NCI-H446 treated with DMSO at 0.1 percent for 48 hours (cell line): ENCODE results near the gene PLEKHA5.
"Not testable (repeated sequence)": the region's sequence is repeated elsewhere in the genome, so short reads cannot be mapped to it uniquely, and the experiment has no call there.

Source experiments
- DNase-seq: peaks from one replicate; lab custom pipeline; 2025; lab: John Stamatoyannopoulos, UW

PLEKHA5 gene

DNA sequence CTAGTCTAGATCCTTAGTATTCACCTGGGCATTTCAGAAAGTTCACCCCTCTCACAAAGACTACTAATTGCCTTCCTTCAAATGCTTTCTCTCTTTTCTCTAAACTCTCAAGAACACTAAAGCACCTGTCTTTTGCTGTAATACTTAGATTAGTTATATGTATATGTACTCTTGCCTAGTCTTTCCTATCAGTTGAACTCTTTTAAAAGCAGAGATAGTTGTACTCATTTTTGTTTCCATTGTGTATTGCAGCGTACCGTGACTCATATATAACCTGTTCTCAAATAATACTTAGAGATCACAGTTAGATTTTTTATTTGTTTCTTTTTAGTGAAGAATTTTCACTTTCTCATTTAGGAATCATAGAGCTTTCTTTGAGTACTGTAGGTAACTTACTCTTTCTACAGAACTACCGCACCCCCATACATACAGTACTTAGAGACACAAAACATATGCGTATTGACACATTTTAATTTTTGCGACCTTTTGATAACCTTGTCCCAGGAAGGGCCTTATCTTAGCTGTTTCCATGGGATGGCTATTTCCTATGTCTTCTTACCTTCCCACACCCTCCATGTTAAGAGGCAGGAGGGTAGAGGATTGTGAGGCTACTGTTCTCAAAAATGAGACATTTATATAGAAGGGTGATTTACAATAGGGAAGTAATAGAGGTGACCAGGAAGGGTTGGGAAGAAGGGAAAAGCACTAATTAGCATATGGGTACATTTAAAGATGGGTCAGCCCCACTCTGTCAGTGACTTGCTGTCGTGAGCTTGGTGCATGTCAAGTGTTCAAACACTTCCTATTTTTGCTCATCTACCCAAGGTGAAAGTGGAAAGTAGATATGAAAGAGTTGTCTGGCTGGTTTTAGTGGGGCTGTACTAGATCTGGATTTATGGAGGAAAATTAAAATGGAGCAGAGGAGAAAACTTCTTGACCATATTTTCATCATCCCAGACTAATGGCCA, 74.3 kb downstream of the PLEKHA5 start:
- DNase-seq = no peak

DNA sequence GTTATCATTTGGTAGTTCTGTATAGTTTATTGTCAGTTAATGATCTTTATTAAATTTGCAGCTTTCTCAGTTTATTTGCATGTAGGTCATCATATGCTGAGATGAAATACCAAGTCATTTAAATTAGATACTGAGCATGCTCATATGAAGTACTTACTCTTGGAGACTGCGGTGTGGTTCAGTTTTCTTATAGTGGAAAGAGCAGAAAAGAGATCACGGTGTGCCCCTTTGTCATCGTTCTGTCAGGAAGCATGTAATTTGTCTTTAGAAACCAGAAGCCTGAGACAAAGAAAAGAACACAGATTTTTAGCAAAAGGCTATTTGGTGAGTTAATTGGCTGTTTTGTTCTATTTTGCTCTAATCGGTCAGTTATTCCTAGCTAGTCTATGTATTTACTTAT, 75.6 kb downstream of the PLEKHA5 start:
- DNase-seq = no peak

DNA sequence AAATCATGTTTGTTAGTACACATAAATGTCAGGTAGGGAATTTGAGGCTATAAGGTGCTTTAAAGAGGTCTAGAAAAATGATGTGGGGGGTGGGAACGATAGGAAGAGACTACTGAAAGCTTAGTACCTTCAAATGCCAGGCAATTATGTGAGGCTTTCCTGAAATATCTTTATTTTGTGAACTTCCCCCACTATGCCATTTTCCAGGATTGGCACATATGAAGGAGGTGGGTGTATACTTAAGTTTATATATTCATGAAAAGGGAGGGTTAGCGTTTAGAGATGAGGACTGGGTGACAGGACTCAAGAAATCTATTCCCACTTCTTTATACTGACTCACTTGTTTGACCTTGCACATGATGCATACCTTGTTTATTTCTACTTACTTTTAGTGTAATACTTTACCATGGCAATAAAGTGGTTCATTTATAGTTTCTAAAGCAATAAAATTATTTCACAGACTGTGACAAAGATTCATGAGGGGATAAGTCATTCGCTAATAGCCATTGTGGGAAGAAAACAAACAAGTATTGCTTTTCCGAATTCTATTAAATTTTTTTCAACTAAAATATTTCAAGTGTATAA, 77.1 kb downstream of the PLEKHA5 start:
- no peak for DNase-seq

DNA sequence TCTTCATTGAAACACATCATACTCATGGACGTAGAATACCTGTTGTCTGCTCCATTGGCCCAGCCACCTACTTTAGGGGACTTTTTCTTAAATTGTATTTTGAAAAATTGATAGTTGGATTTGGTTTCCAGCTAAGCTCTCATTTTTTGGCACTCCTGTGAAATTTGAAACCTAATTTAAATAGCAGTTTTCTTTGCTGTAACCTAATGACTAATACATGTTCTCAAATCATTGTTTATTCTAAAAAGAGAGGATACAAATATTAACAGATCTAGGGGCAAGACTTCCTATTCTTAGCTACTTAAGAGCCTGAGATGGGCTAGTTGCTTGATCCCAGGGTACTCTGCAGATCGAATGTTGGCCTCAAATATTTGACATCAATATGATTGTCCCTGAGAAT, 78.9 kb downstream of the PLEKHA5 start:
- DNase-seq = no peak

DNA sequence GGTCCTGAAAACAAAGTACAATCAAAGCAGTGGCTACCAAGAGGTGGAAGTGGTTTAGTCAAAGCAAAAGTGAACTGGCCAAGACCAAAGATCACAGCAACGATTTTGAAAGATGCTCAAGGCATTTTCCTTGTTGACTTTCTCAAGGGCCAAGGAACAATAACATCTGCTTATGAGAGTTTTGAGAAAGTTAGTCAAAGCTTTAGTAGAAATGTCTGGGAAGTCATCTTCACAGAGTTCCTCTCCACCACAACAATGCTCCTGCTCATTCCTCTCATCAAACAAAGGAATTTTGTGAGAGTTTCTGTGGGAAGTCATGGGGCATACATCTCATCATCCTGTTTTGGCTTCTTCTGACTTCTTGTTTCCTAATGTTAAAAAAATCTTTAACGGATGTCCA, 80.1 kb downstream of the PLEKHA5 start:
- no peak for DNase-seq

DNA sequence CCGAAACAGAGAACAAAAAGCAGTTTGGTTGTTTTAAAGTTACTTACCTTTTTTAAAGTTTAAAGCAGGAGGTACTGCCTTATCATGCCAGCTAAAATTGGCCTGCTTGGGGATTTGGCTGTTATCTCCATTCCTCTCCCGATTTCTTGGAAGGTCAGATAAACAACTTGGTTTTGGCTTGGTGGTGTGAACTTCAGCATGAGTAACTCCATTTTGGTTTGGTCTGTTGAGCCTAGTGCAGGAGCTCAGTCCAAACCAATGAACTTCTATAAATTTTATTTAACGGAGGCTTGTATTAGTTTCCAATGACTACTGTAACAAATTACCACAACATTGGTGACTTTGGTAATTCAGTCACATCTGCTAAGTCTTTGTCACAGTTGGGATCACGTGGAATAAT, 82.3 kb downstream of the PLEKHA5 start:
- DNase-seq = no peak

DNA sequence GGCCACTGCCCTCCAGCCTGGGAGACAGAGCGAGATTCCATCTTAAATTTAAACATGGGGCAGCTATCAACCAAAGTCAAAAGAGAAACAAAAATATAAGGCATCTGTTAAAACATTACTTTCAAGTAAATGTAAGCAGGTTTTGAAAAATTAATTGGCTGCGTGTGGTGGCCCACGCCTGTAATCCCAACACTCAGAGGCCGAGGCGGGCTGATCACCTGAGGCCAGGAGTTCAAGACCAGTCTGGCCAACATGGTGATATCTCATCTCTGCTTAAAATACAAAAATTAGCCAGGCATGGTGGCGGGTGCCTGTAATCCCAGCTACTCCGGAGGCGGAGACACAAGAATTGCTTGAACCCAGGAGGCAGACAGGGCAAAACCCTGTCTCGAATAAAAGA, 82.7 kb downstream of the PLEKHA5 start:
- DNase-seq = no peak

DNA sequence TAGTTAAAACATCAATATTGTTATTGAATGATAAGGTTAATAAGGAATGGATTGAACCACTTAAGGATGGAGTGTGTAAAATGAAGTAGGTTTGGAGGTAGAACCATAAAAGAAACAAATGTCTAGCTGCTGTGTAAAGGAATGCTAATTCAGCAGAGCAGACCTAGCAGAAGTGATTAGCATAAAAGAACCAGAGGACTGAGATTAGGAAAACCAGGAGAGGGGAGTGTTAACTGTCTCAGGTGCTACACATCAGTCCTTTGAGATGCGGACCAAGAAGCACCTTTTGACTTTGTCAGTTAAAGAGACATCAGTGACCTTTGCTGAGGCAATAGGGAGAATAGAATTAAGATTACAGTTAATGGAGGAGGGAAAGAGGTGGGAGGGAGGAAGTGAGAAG, 84.5 kb downstream of the PLEKHA5 start:
- no peak for DNase-seq

DNA sequence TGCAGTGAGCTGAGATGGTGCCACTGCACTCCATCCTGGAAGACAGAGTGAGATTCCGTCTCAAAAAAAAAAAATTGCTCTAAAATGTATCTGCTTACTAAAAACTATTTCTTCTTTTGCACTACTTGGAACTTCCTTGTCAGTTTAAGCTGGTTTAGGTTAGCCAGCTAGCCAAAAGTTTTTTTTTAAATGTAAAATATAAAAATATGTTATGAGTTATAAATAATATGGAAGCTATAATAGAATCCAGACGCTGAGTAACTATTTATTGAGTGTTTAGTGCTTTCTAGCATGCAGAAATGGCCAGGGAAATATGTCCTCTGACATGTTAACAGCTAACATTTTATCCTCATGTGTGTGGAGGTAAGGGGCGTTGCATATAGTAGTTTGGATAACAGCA, 85.6 kb downstream of the PLEKHA5 start:
- no peak for DNase-seq

DNA sequence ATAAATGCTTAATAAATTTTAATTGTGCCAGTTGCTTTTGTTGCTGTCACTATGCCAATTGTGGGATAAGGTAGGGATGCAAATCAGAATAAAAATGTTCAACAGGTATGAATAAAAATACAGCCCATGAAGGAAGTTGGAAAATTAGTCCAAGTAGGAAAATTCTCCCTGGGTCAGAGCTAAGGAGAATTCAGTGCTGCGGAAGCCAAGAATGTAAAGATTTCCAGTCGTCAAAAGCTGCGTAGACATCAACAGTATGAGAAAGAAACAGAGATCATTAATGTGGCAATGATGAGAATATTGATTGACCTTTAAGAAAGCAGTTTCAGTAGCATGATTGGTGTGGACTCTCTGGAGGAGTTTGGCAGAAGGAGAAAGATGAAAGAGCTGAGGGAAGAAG, 87.9 kb downstream of the PLEKHA5 start:
- no peak for DNase-seq

DNA sequence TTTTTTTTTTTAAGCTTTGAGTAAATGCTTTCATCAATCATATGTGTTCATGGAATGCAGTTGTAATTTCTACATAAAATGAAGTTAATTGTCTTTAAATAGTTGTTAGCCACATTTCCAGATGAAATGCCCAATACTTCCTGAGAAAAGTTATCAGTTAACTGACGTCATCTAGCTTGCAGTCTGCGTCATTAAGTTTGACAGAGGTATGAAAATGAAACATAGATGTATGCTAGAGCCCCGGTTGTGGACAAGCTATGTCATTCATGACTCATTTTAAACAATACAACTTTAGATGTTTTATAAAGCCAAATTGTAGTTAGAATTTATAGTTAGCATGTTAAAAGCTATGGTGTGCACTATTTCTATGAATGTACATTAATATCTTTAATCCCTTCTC, 90.7 kb downstream of the PLEKHA5 start:
- no peak for DNase-seq

DNA sequence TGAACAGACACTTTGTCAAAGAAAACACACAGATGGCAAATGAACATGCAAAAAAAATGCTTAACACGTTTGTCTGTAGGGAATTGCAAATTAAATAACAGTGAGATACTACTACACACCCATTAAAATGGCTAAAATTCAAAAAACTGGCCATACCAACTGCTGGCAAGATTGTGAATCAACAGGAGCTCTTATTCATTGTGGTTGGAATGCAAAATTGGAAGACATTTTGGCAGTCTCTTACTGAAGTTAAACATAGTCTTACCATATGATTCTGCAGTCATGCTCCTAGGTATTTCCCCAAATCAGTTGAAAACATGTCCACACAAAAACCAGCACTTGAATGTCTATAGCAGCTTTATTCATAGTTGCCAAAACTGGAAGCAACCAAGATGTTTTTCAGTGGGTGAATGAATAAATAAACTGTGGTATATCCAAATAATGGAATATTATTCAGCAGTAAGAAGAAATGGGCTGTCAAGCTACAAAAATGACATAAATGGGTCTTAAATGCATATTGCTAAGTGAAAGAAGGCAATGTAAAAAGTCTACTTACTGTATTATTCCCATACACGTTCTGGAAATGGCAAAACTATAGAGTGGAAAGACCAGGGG, 91.4 kb downstream of the PLEKHA5 start:
- DNase-seq = peak; percentile 92

DNA sequence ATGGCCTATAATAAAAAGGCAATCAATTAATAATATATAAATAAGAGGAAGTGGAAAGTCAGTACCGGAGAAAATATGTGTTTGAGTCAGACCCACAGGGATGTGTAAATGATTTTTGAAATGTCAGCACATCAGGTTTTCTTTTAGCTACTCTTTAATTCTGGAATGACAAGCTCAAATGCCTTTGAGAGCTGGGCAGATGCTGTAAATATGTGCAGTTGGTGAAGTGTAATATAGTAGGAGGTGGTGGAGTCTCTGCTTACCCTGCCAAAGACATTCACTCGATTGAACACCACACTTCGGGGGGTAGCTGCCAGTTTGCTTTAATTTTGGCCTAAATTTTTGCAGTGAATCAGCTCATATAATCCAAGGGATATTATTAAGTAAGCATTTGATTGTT, 93.0 kb downstream of the PLEKHA5 start:
- DNase-seq = peak; percentile 80

DNA sequence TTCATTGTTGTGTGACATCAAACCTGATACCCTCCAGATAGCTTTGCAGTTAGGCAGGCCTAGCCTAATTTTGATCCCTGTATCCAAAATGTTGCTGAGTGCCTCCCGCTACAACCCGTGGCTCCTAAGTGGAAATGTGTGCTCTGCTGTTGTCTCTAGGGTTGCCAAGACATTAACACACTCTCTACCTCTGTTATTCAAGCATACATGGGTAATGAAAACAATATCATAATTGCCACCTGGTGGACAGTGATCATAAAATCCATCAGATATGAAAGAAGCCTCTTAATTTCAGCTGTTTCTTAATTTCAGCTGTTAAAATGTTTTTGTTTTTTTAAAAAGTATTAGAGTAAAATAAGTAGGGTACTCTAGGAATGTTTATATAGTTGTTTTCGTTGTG, 93.5 kb downstream of the PLEKHA5 start:
- peak; percentile 73 for DNase-seq

DNA sequence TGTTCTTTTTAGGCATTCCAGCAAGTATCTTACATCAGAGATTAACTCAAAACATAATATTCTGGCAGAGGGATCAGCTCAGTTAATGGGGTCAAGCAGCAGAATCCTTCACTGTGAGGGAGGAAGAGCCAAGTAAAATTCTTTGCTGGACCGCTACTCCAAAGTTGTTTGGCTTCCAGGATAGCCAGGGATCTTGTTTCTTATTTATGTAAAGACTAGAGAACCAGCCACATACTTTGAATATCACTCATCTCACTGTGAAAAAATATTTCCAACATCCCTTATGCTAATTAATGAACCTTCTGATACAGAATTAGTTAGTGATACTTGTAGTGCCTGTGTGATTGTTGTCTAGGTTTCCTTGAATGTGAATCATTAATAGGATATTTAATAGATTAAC, 94.2 kb downstream of the PLEKHA5 start:
- DNase-seq = no peak

DNA sequence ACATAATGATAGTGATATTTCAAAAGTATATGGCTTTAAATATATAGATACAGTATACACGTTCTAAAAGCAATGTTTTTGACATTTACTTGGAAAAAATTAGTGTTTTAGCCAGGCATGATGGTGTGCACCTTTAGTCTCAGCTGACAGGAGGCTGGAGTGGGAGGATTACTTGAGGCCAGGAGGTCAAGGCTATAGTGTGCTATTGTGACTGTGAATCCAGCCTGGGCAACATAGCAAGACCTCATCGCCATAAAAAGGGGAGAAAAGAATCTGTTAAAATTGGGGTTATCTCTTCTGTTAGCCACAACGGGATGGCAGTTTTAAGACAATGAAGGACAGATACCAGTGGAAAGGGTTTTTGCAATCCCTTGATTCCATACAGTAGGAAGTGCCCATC, 95.2 kb downstream of the PLEKHA5 start:
- no peak for DNase-seq

DNA sequence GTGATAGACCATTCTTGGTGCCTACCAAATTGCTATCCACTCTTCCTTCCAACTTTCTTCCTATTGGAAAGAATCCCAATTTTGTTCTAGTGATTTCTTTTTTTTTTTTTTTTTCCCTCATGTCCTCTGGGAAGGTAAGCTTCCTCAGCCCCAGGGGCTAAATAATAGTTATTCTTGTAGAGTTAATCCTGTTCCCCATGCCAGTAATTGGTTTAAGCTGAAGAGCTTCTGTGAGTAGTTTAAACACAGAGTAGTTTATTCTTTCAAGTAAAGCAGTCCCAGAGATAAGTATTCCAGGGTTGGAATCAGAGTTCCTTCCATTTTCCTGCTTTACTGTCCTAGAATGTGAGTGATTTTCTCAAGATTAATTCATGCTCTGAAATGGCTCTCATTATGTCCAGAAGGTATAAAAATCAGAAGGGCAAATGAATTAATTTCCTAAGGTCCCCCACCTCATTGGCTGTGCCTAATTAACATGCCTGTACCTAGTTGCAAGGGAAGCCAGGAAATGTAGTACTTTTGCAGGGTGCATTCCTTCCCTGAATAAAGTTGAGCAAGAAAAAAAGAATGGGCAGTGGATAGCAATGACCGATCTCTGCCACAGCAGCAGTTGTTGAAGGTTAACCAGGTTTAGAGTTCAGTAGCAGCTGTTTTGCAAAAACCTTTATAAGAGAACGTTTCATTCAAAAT, 97.8 kb downstream of the PLEKHA5 start:
- DNase-seq = no peak

DNA sequence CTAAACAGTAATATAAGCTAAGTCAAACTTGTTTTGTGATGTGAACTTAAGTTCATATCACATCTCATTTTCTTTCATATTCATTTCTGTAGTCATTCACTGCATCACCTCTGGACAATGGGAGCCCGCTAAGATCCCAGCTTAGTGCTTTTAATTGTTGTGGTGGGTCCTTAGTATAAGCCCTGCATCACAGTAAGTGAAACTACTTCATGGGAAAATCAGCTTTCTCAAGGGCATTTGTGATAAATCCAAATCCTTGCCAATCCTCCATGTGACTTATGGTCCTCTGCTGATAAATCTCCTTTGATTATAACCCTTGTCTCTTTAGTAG, 98.3 kb downstream of the PLEKHA5 start:
- no peak for DNase-seq

DNA sequence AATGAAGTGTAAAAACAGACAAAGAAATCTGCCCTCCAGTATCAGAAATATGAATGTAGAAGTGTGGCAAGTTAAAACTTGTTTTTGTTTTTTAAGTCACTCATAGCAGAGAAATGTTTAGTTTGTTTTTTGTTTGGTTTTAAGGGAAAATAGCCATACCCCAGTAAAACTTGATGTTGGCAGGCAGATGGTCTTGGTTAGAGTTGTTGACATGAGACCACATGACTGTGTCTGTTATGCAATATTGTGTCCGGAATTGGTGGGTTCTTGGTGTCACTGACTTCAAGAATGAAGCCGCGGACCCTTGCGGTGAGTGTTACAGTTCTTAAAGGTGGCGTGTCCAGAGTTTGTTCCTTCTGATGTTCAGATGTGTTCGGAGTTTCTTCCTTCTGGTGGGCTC, 99.5 kb downstream of the PLEKHA5 start:
- DNase-seq = not testable (repeated sequence)

DNA sequence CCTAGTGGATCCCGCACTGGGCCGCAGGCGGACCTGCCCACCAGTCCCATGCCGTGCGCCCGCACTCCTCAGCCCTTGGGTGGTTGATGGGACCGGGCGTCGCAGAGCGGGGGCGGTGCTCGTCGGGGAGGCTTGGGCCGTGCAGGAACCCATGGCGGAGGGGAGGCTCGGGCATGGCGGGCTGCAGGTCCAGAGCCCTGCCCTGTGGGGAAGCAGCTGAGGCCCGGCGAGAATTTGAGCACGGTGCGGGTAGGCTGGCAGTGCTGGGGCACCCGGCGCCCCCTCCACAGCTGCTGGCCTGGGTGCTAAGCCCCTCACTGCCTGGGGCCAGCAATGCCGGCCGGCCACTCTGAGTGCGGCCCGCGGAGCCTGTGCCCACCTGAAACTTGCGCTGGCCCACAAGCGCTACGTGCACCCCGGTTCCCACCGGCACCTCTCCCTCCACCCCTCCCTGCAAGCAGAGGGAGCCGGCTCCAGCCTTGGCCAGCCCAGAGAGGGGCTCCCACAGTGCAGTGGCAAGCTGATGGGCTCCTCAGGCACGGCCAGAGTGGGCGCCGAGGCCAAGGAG, 100.8 kb downstream of the PLEKHA5 start:
- no peak for DNase-seq

DNA sequence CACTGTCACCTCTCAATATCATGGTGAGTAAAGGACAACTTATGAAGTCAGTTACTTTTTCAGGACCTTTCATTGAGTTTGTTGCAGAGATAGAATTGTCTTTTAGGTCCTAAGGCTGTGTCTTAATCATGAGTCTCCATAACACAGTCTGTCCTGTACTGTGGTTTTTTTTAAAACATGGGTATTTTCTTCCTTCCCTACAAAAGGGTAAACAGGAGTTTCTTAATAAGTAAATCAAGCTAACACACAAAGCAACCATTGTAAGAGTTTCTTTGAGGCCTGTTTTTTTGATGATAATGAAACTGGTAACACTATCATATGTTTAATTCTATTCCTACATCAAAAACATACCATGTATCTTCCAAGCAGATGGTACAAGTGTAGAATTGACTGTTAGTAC, 101.4 kb downstream of the PLEKHA5 start:
- DNase-seq = no peak

DNA sequence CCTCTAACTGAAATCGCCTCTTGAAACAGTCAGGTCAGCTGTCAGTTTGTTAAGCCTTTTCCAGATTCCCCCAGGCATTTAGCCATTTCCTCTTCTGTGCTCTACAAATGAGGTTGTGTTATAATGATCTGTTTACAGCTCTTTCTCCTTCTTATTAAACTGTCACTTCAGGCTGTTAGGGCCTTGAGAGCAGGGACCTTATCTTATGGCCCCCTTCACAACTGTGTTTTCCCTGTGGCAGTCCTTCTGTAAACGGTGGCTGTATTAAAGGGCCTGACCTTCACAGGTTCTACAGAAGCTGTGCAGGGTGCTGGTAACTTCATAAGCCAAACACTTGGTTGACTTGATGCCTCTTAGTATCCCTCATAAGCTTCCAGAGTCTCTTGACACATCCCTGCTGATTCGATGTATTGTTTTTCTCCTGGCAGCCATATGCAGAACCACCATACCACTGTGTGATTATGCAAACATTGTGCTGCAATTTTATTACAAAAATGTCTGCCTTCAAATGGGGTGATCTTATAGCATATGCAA, 104.7 kb downstream of the PLEKHA5 start:
- no peak for DNase-seq
